HG02623 (cell line): Measurements from ENCODE around the gene CFAP410.

Source experiments
- ATAC-seq: cut with Tn5 transposase; IDR thresholded peaks from one replicate; pipeline ENCODE4 v1.9.1; 2021; ENCODE audit warnings: moderate library complexity; ENCODE audit not compliant: unreplicated experiment

CFAP410 gene

DNA sequence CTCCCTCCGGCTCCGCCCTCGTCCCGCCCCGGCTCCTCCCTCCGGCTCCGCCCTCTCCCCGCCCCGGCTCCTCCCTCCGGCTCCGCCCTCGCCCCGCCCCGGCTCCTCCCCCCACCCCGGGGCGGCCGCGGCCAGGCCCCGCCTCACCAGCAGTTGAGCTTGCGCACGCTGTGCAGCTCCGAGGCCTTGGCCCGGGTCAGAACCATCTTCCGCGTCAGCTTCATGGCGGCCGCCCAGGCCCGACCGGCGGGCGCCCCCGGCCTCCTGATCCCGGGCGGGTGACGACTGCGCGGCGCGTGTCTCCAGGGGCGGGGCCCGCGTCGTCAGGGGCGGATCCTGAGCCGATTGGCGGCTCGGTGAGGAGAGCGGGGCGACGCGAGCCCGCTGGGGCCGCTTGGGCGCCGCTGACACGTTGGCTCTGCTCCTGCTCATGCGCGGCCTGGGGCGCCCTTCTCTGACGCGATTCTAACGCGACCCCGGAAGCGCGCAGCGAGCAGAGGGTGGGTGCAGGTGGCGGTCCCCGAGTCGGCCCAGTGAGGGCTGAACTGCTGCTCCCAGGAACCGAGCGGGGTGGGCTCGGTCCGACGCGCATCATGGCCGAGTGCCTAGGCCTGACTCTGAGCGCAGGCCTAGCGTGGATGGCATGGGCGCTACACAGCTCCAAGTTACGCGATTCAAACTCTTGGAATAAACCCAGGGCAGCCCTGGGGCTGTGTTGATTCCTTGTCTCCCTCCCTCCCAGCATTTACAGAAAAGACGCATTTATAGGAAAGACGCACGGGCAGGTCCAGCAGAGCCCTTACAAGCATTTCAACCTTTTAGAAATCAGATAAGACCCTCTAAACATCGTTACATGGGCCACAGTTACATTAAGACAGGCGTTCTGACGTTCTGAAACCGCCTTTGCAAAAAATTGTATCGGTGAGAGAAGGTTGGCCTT, at the start of gene CFAP410:
CFAP410 (minus strand) TSS at position 420 of the 940 bp plus-strand sequence; CDS start at position 224, 196 bp downstream.
- ATAC-seq = peak; percentile 85

- ATAC-seq = no peak
Measured at GRCh38 chr21:44384968-44385367, 45.8 kb upstream of the CFAP410 start.

DNA sequence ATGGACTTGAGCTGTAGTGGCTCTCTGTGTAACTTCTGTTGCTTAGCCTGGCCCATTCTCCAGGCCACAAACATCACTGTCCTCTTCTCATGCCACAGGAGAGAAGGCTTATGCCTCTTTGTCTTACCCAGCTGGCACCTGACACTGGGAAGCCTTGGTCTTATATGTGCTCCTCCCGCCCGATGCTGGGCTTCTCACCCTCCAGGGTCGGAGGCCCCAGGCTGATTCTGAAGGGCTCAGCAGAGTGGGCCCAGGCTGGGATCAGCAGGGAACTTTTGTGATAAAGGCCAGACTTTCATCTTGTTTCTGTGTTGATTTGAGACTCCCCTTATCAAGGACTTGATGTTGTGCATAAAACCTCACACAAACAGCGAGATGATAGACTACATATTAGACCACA, 44.0 kb upstream of the CFAP410 start:
- ATAC-seq = no peak

GRCh38 chr21:44382536-44382935, 43.3 kb upstream of the CFAP410 start:
- ATAC-seq = no peak

DNA sequence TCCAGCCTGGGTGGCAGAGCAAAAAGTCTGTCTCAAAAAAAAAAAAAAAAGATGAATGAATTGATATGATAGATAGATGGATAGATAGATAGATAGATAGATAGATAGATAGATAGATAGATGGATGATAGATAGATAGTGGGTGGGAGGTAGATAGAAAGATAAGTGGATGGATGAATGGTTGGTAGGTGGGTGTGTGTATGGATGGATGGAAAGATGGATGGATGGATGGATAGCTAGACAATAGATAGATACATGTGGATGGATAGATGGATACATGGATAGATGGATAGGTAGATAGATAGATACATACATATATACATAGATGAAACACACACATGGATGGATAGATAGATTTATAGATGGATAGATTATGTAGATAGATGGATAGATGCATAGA, 42.7 kb upstream of the CFAP410 start:
- no peak for ATAC-seq

DNA sequence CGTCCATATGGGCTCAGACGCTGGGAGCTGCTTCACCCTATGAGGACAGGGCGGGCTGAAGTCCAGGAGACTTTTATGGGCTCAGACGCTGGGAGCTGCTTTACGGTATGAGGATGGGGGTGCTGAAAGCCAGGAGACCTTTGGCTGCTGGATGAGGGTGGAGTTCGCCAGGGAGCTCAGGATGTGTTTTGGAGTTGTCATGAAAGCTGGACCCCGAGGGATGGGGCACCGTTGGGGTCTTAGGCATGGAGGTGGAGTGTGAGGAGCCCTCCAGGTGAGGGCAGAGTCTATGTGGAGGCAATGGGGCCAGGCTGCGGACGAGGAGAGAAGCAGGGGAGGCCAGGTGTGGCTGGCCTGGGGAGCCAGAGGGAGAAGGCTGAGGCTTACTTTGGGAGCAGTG, 41.7 kb upstream of the CFAP410 start:
- no peak for ATAC-seq

DNA sequence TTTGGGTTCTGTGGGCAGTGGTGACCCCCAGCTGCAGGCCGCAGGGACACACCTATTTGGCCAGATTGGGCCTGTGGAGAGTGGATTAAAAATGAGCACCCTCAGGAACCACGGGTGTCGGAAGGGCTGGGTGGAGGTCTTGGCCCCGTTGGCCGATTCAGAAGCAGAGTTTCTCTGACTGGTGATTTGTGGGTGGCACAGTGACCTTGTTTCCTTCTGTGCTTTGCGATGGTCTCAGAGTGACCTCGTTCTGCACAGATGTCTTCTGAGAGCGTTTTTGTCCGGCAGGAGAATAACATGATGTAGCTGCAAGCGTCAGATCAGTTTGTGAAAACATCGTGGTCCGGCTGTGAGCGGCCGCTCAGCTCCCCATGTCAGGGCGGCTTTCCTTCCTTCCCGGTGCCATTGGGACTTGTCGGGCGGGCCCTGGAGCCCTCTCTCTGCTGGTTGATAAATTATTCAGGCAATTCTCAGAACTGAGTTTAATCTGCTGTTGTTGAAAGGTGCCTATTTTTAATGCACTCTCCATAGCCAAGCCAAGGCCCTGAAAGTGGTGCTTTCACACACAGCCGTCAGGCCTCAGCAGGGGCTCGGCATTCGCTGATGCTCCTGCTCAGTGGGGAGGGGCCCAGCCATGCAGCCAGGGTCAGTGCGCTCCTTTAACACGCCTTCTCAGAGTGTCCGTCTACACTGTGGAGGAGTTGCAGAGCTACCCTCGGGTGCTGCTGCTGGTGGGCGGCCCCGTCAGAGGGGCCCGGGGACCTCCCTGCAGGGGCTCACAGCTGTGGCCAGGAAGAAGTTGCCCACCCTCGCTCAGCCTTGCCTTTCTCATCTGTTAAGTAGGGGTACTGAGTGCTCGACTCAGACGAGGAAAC, 41.0 kb upstream of the CFAP410 start:
- ATAC-seq = no peak

DNA sequence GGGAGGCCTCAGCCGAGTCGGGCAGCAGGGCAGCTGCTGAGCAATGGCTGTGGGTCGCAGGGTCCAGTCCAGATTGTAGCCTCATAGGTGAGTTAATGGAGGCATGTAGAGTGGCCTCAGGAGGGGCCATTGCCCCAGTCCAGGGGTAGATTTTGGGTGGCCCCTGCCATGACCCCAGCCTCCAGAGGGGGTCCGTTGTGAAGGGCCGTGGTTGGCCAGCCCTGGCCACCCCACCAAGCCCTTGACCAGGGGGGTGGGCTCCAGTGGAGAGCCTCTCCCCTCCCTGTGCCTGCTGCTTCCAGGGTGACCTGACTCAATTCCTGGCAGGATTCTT, 40.3 kb upstream of the CFAP410 start:
- ATAC-seq = no peak

DNA sequence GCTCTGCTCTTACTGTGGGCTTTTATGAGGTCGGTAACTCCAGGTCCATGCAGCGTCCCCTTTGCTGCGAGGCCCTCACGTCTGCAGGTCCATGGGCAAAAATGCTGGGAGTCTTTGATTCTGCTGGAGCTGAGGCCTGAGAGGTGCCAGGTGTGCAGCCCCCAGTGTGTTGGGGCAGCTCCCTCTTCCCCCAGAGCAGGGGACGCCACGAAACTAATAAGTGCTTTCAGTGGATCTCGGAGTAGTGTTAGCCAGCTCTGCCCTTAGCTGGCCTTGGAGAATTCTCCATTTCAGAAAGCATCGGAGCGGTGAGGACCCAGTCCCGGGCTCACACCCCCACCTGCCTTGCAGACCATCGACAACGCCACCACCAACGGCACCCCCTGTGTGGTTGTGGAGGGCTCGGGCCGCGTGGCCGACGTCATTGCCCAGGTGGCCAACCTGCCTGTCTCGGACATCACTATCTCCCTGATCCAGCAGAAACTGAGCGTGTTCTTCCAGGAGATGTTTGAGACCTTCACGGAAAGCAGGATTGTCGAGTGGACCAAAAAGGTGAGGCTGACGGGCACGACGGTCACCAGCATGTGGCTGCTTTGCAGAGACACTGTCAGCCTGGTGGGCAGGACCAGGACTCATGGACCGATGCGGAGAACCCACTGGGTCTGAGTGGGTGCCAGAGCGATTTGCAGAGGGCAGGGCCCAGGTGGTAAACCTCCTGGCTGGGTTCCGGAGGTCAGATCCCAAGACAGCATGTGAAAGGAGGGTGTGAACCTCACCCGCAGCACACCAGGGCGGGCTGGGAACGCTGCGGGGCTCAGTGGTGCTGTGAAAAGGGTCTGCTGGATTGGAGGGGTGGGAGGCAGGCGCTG, 39.7 kb upstream of the CFAP410 start:
- ATAC-seq = no peak

- no peak for ATAC-seq
Measured at GRCh38 chr21:44377922-44378645, 38.9 kb upstream of the CFAP410 start.

GRCh38 chr21:44377201-44377921, 38.2 kb upstream of the CFAP410 start:
- no peak for ATAC-seq

DNA sequence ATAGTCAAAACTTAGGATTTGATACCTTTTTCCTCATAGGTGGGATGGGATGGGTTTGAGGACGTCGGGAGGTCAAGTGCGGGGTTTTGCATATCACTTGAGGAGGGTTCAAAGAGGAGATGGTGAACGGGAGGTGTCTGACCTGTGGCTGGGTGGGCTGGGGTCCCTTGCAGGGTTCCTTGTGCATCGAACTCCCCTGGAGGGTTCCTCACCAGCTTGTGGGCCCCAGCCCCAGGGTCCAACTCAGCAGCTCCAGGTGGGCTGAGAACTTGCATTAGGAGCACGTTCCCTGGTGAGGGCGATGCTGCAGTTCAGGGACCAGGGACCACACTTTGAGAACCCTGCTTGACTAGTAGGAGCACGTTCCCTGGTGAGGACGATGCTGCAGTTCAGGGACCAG, 37.4 kb upstream of the CFAP410 start:
- no peak for ATAC-seq

- ATAC-seq = no peak
Measured at GRCh38 chr21:44375761-44376241, 36.6 kb upstream of the CFAP410 start.

- no peak for ATAC-seq
Measured at GRCh38 chr21:44375281-44375651, 36.1 kb upstream of the CFAP410 start.

- ATAC-seq = no peak
Measured at GRCh38 chr21:44374601-44375280, 35.6 kb upstream of the CFAP410 start.

DNA sequence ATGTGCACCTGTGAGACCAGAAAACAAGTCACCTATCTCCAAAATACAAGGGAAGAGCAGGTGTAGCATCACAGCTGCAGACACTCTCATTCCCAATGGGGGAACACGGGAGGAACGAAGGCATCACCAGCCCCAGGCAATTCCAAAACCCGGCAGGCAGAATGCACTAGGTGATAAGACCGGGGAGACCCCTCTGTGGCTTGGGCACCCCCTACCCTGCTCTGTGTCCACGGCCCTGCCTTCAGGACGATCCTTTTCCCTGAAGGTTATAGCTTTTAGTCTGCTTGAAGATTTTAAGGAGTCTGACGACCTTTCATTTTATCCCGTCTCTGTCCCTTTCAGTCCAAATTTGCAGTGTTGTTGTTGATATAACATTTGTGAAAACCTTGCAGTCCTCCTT, 33.4 kb upstream of the CFAP410 start:
- no peak for ATAC-seq

- no peak for ATAC-seq
Measured at GRCh38 chr21:44371596-44371995, 32.4 kb upstream of the CFAP410 start.

DNA sequence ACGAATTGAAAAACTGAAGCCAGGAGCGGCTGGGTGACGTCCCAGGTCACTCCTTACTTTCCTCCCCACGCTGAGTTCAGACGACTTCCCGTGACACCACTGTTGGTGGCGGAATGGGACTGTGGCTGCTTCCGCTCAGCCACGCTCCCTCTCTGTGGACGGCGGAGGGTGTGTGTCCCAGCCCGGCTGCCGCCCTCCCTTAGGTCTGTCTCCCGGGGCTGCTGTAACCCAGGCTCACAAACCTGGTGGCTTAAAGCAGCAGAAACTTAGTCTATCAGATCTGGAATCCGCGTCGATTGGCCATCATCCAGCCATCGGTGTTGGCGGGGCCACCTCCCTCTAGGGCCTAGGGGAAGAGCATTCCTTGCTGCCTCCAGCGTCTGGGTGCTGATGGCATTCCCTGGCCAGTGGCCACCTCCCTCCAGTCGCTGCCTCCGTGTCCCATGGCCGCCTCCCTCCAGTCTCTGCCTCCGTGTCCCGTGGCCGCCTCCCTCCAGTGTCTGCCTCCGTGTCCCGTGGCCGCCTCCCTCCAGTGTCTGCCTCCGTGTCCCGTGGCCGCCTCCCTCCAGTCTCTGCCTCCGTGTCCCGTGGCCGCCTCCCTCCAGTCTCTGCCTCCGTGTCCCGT, 31.7 kb upstream of the CFAP410 start:
- no peak for ATAC-seq
